Right lobe of liver (tissue), 6 donors: ENCODE results near the gene UBB. TPM values are rescaled to one million over a fixed set of nuclear protein-coding genes. Genes with fewer than 3 reads are reported as not detected.

Experiments
- ATAC-seq, 4 donors: fragments of 200-7000 bp; cut with Tn5 transposase; one replicate each; pipeline ENCODE4 v1.9.1; 2020; ENCODE audit warnings: mild to moderate bottlenecking in 4 of 4, moderate library complexity in 4 of 4
- DNase-seq, 3 donors: peaks; one replicate each; pipeline ENCODE4 v3.0.0-alpha.2; 2020
- H3K27ac ChIP-seq, 3 donors: fragments of 200-600 bp; one replicate each; pipeline ENCODE4 v1.8.0; 2022
- H3K27me3 ChIP-seq, 2 donors: fragments of 200-600 bp; one replicate each; pipeline ENCODE4 v1.8.0; 2022
- H3K36me3 ChIP-seq, 4 donors: fragments of 200-600 bp; sonication (generic) in 1 of 4; one replicate each; pipeline versions ENCODE4 v1.5.1 to v1.8.0; 2017 to 2022; ENCODE audit warnings: control low read depth in 1 of 4
- H3K4me1 ChIP-seq, 4 donors: fragments of 200-600 bp; sonication (generic) in 1 of 4; one replicate each; pipeline versions ENCODE4 v1.5.1 to v1.8.0; 2017 to 2022; ENCODE audit warnings: control low read depth in 1 of 4
- H3K4me3 ChIP-seq, 3 donors: fragments of 200-600 bp; one replicate each; pipeline ENCODE4 v1.8.0; 2022
- H3K9me3 ChIP-seq, 4 donors: fragments of 200-600 bp; sonication (generic) in 1 of 4; one replicate each; pipeline versions ENCODE4 v1.5.1 to v1.8.0; 2017 to 2022; ENCODE audit warnings: control low read depth in 1 of 4
- CTCF ChIP-seq, 4 donors: fragments of 200-600 bp in 3 of 4; fragments of 450-650 bp in 1 of 4; IDR thresholded peaks; one replicate each; pipeline versions ENCODE4 v1.5.1 to v1.8.0; 2016 to 2022; ENCODE audit warnings: antibody characterized with exemption in 4 of 4, mild to moderate bottlenecking in 2 of 4
- POLR2A ChIP-seq: fragments of 450-650 bp; IDR thresholded peaks from one replicate; pipeline ENCODE4 v1.6.1; 2017; ENCODE audit warnings: antibody characterized with exemption, mild to moderate bottlenecking
- whole genome bisulfite sequencing: methylation state at CpG from one replicate; pipeline ENCODE4 v1.1.6; 2018; ENCODE audit warnings: low coverage, low lambda C conversion rate; ENCODE audit not compliant: insufficient coverage; ENCODE audit errors: missing lambda C conversion rate; 5-methylcytosine and 5-hydroxymethylcytosine counted together
- intact Hi-C, 2 donors: fragments of 100-400 bp; cut with DNase I; formaldehyde crosslinking; loops; one replicate each; pipeline versions ENCODE4 v1.11.2 to v1.14.1; 2022
- total RNA-seq, 6 experiments: library from RNA; depleted of rRNA in 2 of 6; stranded (reverse); fragments of >200 nt in 2 of 6; fragmentation: NEBNext Ultra II Directional in 3 of 6; extraction: Animal tissue kit (Norgen Biotek cat#: 25700) in 3 of 6; gene quantifications; one replicate each; pipeline versions ENCODE4 v1.1.0 to v1.2.4, GENCODE V29; 2016 to 2023
- donor health status: DM: no; HTN: yes; CAD: no.
- donor health status: DM: no; HTN: no; CAD: no.
- donor health status: DM: no; HTN: no; CAD: no.
- donor health status: DM: no; HTN: yes; CAD: no.
- donor health status: DM: no; HTN: yes; CAD: no.

The UBB gene
- total RNA-seq, 6 experiments from 2014 or later: 1,045 to 2,319 (median 1,420) TPM

GRCh38 chr17:16374146-16374938 lies 6.5 kb upstream of the UBB start:
- WGBS: 67% methylated on average over 14 of the region's 16 CpGs

GRCh38 chr17:16377941-16378341 lies 3.0 kb upstream of the UBB start:
- DNase-seq: no peak
- TF ChIP-seq POLR2A: peak; percentile 36
- no peak for TF ChIP-seq CTCF (IDR thresholded peaks at IDR 0.05)
- ATAC-seq: peak; percentile 25 to 51 (median 38)
- intact Hi-C loops: no loop called here
- H3K27me3 ChIP-seq: no peaks in the 10 kb centered on the region
- H3K4me1 ChIP-seq: peaks cover 0 to 13% (median 0%) of the 10 kb centered on the region in 4 donors
- H3K36me3 ChIP-seq: peaks cover 4 to 12% (median 6%) of the 10 kb centered on the region in 4 donors
- no peaks in the 10 kb centered on the region for H3K9me3 ChIP-seq
- peak overlapping the region; percentile 78 to 100 (median 84) for H3K27ac ChIP-seq
- H3K4me3 ChIP-seq: no peak overlapping the region
- WGBS: 28% methylated on average over 2 of the region's 2 CpGs

More at GRCh38 chr17:16374146-16374938, 6.5 kb upstream of the UBB start:
- Histone ChIP-seq H3K4me1 (peaks cover 0 to 7% (median 0%) of the 10 kb centered on the region in 4 donors), H3K36me3 (no peaks in the 10 kb centered on the region), H3K9me3 (no peaks in the 10 kb centered on the region), H3K27me3 (no peaks in the 10 kb centered on the region), H3K27ac (no peak overlapping the region), H3K4me3 (no peak overlapping the region)
- intact Hi-C loops: no loop called here
- ATAC-seq (peak; percentile 12 to 64 (median 38)), DNase-seq (no peak)
- TF ChIP-seq POLR2A (no peak), CTCF (IDR thresholded peaks at IDR 0.05) (no peak)

- Histone ChIP-seq H3K4me1 (peaks cover 0 to 21% (median 0%) of the 10 kb centered on the region in 4 donors), H3K9me3 (no peaks in the 10 kb centered on the region), H3K4me3 (no peak overlapping the region), H3K27ac (peak overlapping the region; percentile 78 to 100 (median 84)), H3K27me3 (no peaks in the 10 kb centered on the region), H3K36me3 (peaks cover 4 to 18% (median 12%) of the 10 kb centered on the region in 4 donors)
- peak in 3 of 4 donors; percentile 2 to 16 (median 8) for ATAC-seq
- peak in 2 of 3 donors; percentile 35 to 48 for DNase-seq
- TF ChIP-seq CTCF (IDR thresholded peaks at IDR 0.05) (no peak), POLR2A (no peak)
- 58% methylated on average over 11 of the region's 17 CpGs for WGBS
- intact Hi-C loops: no loop called here
These were observed 2.1 kb upstream of the UBB start for GRCh38 chr17:16378636-16379282.

- Histone ChIP-seq H3K9me3 (no peaks in the 10 kb centered on the region), H3K4me3 (no peak overlapping the region), H3K4me1 (peaks cover 0 to 24% (median 0%) of the 10 kb centered on the region in 4 donors), H3K27ac (peak overlapping the region in 2 of 3 donors; percentile 96 to 100), H3K27me3 (no peaks in the 10 kb centered on the region), H3K36me3 (peaks cover 4 to 18% (median 12%) of the 10 kb centered on the region in 4 donors)
- intact Hi-C loops: no loop called here
- 53% methylated on average over 4 of the region's 8 CpGs for WGBS
- no peak for TF ChIP-seq CTCF (IDR thresholded peaks at IDR 0.05)
- no peak for ATAC-seq
- no peak for DNase-seq
These were observed 1.2 kb upstream of the UBB start for GRCh38 chr17:16379654-16380053.
